Central memory CD8-positive, alpha-beta T cell (primary cell): Measurements from ENCODE around the gene CACNA2D4.

ENCODE experiments used
- ATAC-seq: fragments of 150-1000 bp; cut with Tn5 transposase; replicated peaks from 2 replicates; pipeline ENCODE4 v1.10.0; 2022; ENCODE audit warnings: mild to moderate bottlenecking, moderate FRiP score, moderate number of reproducible peaks; ENCODE audit not compliant: poor library complexity, severe bottlenecking; ENCODE audit errors: extremely low read depth
- DNase-seq, 2 donors: peaks; one replicate each; pipeline ENCODE4 v3.0.0; 2021; ENCODE audit warnings: low spot score in 2 of 2
- H3K27ac Mint-ChIP-seq: one replicate; pipeline ENCODE4 v1.8.0; 2022; ENCODE audit warnings: low read depth, mild to moderate bottlenecking, moderate library complexity, mixed read lengths
- H3K27me3 Mint-ChIP-seq: one replicate; pipeline ENCODE4 v1.8.0; 2022; ENCODE audit warnings: mixed read lengths
- H3K36me3 Mint-ChIP-seq: one replicate; pipeline ENCODE4 v1.8.0; 2022; ENCODE audit warnings: mild to moderate bottlenecking, moderate library complexity, mixed read lengths; ENCODE audit not compliant: insufficient read depth
- H3K4me1 Mint-ChIP-seq: one replicate; pipeline ENCODE4 v1.8.0; 2022; ENCODE audit warnings: mixed read lengths
- H3K4me3 Mint-ChIP-seq: one replicate; pipeline ENCODE4 v1.8.0; 2022; ENCODE audit warnings: mild to moderate bottlenecking, moderate library complexity, mixed read lengths
- H3K9me3 Mint-ChIP-seq: one replicate; pipeline ENCODE4 v1.8.0; 2022; ENCODE audit warnings: mixed read lengths

The CACNA2D4 gene

DNA sequence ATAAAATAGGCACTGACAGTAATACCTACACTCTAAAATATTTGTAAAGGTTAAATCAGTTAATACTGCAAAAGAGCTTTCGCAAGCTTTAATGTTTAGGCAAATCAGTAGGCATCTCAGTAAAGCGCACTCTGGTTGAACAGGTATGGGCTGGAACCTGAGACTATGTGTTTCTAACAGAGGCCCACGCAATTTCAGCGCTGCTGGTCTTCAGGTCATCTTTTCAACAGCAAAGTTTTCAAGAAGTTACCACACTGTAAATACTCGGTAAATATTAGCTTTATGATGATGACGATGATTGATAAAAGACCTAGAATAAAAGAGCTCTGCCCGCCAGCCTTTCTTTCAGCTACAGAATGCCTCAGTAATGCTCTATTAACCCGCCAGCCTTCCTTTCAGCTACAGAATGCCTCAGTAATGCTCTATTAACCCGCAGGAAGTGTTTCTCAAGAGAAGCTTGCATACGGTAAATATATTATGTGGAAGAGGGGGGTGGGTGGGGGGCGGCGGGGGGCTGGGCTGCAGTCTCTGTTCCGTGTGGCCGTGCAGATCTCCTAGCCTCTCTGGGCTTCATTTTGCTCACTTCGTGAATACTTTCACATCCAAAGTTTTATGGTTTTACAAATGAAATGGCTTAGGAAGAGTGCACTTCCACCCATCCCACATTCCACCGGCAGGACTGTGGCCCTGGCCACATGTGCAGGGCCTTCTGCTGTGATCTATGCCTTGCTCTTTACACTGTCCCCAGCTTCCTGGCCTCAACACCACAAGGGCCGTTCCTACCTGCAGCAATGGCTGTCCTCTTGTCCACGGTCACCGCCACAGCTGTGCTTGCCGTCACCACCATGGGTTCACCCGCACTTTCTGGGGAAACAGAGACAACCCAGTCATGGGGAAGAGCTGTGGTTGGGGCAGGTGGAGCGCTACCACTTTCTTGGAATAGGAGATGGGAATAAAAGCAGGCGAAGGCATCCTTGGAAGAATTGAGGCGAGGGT, 78.2 kb downstream of the CACNA2D4 start:
- Mint-ChIP-seq H3K9me3 (no peaks in the 10 kb centered on the region), H3K27ac (no peak overlapping the region), H3K36me3 (no peaks in the 10 kb centered on the region), H3K27me3 (peaks cover 50% of the 10 kb centered on the region), H3K4me3 (no peak overlapping the region), H3K4me1 (no peaks in the 10 kb centered on the region)
- DNase-seq (no peak), ATAC-seq (no peak)

- Mint-ChIP-seq H3K36me3 (no peaks in the 10 kb centered on the region), H3K4me3 (no peak overlapping the region)
Observed at GRCh38 chr12:1839464-1839863, 79.0 kb downstream of the CACNA2D4 start.

GRCh38 chr12:1838994-1839365, 79.5 kb downstream of the CACNA2D4 start:
- H3K36me3 Mint-ChIP-seq = no peaks in the 10 kb centered on the region
- ATAC-seq = no peak
- H3K9me3 Mint-ChIP-seq = no peaks in the 10 kb centered on the region
- no peak overlapping the region for H3K27ac Mint-ChIP-seq
- no peak overlapping the region for H3K4me3 Mint-ChIP-seq
- no peak for DNase-seq
- no peaks in the 10 kb centered on the region for H3K4me1 Mint-ChIP-seq
- peaks cover 48% of the 10 kb centered on the region for H3K27me3 Mint-ChIP-seq

More at GRCh38 chr12:1839464-1839863, 79.0 kb downstream of the CACNA2D4 start:
- no peaks in the 10 kb centered on the region for H3K9me3 Mint-ChIP-seq
- DNase-seq (no peak), ATAC-seq (no peak)
- no peaks in the 10 kb centered on the region for H3K4me1 Mint-ChIP-seq
- H3K27ac Mint-ChIP-seq = no peak overlapping the region
- H3K27me3 Mint-ChIP-seq = peaks cover 48% of the 10 kb centered on the region

- H3K36me3 Mint-ChIP-seq = no peaks in the 10 kb centered on the region
- no peak for ATAC-seq
- H3K9me3 Mint-ChIP-seq = no peaks in the 10 kb centered on the region
- H3K4me3 Mint-ChIP-seq = no peak overlapping the region
- H3K4me1 Mint-ChIP-seq = no peaks in the 10 kb centered on the region
- no peak overlapping the region for H3K27ac Mint-ChIP-seq
- peaks cover 48% of the 10 kb centered on the region for H3K27me3 Mint-ChIP-seq
- no peak for DNase-seq
Observed at GRCh38 chr12:1838205-1838993, 80.1 kb downstream of the CACNA2D4 start.

DNA sequence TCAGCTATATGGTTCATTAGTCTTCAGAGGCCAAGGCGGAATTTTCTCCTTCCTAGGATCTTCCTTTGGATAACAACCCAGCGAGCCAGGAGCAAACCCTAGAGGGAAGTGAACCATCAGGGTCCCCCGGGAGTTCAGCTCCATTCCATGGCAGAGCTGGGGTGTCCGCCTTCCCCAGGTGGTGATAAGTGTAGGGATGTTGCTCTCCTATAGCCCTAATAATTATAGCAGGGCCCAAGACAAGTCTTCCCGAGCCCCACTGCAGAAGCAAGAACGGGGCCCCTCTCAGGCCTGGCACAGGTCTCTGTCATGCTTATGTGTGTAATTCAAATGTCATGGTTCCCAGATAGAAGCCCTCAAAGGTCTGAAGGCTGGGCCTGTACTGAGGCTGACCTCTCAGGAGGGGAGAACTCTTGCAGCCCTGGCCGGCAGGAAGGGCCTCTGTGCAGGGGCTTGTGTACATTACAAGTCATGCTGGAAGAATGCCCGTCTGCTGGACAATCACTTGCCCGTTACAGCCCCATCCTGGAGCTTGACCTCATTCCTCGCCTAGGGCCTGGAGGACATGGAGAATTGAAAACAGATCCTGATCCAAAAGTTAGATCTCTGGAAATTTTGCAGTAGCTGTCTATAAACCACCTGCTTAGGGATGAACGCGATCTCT, 80.8 kb downstream of the CACNA2D4 start:
- no peak for DNase-seq

DNA sequence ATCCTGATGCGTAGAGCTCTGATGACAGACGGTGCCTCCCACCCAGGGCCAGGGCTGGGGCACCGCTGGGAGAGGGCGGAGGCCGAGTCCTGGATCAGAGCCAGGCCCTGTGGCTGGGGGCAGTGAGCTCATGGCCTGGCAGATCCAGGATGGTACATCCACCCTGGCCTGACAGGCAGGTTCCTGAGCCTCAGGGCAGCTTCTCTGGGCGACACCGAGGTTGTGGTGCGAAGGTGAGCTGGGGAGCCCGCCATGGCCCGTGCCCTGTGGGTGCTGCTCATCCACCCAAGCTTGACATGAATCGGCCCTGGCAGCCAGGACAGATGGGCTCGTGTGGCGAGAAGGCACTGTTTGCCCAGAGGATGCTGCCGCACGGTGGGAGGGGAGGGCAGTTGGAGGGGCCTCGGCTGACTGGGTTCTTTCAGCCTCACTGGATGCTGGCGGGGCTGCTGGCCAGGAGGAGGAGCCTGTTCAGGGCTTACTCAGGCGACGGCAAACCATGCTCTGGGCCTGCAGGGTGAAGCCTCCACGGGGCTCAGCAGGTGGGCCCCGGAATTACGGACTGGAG, 81.5 kb downstream of the CACNA2D4 start:
- H3K36me3 Mint-ChIP-seq = no peaks in the 10 kb centered on the region
- H3K27ac Mint-ChIP-seq = no peak overlapping the region
- no peaks in the 10 kb centered on the region for H3K4me1 Mint-ChIP-seq
- H3K9me3 Mint-ChIP-seq = no peaks in the 10 kb centered on the region
- peaks cover 43% of the 10 kb centered on the region for H3K27me3 Mint-ChIP-seq
- ATAC-seq (no peak), DNase-seq (no peak)
- H3K4me3 Mint-ChIP-seq = no peak overlapping the region

More for the DNA sequence above, 80.8 kb downstream of the CACNA2D4 start:
- Mint-ChIP-seq H3K4me3 (no peak overlapping the region), H3K4me1 (no peaks in the 10 kb centered on the region), H3K36me3 (no peaks in the 10 kb centered on the region), H3K27ac (no peak overlapping the region), H3K9me3 (no peaks in the 10 kb centered on the region), H3K27me3 (peaks cover 46% of the 10 kb centered on the region)
- ATAC-seq = no peak

DNA sequence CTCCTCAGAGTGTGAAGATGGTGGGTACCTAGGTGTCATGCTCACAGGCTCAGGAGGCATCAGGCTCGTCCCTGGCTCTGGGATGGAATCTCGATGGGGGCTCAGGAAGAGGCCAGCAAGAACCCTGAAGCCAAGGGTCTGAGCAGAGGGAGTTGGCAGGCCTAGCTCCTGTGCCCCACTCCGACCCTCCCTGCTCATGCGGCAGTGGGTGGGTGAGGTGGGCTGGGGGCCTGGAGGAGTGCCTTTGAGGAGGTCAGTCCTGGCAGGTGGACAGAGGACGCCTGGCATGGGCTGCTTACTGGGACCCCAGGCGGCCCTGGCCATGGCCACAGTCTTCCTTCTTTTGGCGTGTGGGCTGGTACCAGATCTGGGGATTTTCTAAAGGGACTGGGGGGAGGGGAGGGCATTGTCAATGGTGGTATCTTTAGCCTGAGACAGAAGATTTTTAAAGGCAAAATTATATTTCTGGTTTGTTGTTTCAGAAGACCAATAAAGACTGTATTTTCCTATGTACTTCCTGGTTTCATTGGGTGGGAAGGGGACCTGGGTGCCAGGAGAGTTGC, 82.1 kb downstream of the CACNA2D4 start:
- Mint-ChIP-seq H3K27me3 (peaks cover 43% of the 10 kb centered on the region), H3K9me3 (no peaks in the 10 kb centered on the region), H3K27ac (no peak overlapping the region), H3K4me1 (no peaks in the 10 kb centered on the region), H3K4me3 (no peak overlapping the region), H3K36me3 (no peaks in the 10 kb centered on the region)
- no peak for DNase-seq
- no peak for ATAC-seq

- ATAC-seq (no peak), DNase-seq (no peak)
- no peak overlapping the region for H3K4me3 Mint-ChIP-seq
- peaks cover 2% of the 10 kb centered on the region for H3K36me3 Mint-ChIP-seq
- H3K27ac Mint-ChIP-seq = no peak overlapping the region
- no peaks in the 10 kb centered on the region for H3K9me3 Mint-ChIP-seq
- no peaks in the 10 kb centered on the region for H3K4me1 Mint-ChIP-seq
- H3K27me3 Mint-ChIP-seq = peaks cover 46% of the 10 kb centered on the region
Observed at GRCh38 chr12:1835211-1836131, 83.0 kb downstream of the CACNA2D4 start.

- H3K9me3 Mint-ChIP-seq = no peaks in the 10 kb centered on the region
- DNase-seq (no peak), ATAC-seq (no peak)
- H3K4me1 Mint-ChIP-seq = no peaks in the 10 kb centered on the region
- no peak overlapping the region for H3K27ac Mint-ChIP-seq
- H3K36me3 Mint-ChIP-seq = peaks cover 2% of the 10 kb centered on the region
- peaks cover 51% of the 10 kb centered on the region for H3K27me3 Mint-ChIP-seq
- no peak overlapping the region for H3K4me3 Mint-ChIP-seq
Observed at GRCh38 chr12:1834186-1834925, 84.1 kb downstream of the CACNA2D4 start.

DNA sequence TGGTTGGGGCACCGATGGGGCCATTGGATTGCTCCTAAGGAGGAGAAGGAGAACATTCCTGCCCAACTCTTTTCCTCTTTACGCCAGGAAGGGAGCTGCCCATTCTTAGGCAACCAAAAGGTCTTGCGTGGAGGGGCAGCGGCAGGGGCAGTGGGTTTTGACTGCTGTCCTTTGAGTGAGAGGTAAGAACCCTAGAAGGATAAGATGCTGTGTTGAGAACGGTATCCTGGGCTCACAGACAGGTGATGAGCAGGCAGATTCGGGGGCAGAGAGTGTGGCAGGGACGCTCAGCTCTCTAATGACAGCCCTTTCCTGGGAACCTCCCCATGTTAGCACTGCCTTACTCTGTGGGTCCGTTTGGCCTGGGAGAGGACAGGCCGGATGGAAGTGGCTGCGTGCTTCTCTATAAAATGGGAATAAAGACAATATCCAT, 84.8 kb downstream of the CACNA2D4 start:
- no peak overlapping the region for H3K4me3 Mint-ChIP-seq
- no peak for DNase-seq
- no peak overlapping the region for H3K27ac Mint-ChIP-seq
- H3K9me3 Mint-ChIP-seq = no peaks in the 10 kb centered on the region
- ATAC-seq = no peak
- H3K27me3 Mint-ChIP-seq = peaks cover 58% of the 10 kb centered on the region
- no peaks in the 10 kb centered on the region for H3K4me1 Mint-ChIP-seq
- H3K36me3 Mint-ChIP-seq = peaks cover 2% of the 10 kb centered on the region
